ENCODE measurements around the gene DENND1C. TPM values are rescaled to one million over a fixed set of nuclear protein-coding genes. Genes with fewer than 3 reads are reported as not detected.
"Not testable (repeated sequence)": the region's sequence is repeated elsewhere in the genome, so short reads cannot be mapped to it uniquely, and the experiment has no call there.

DENND1C gene
- total RNA-seq, 6 experiments from 2014 or later = 0.90 to 2.7 (median 1.8) TPM

GRCh38 chr19:6433663-6434062, 47.9 kb downstream of the DENND1C start, which contains the start of gene SLC25A41:
SLC25A41 (minus strand) TSS chr19:6433763; CDS start chr19:6433693, 70 bp downstream.
- no peaks in the 10 kb centered on the region for H3K9me3 ChIP-seq
- intact Hi-C loops (cut with DNase I) = no loop called here
- H3K4me3 ChIP-seq = no peak within 1 kb of the TSS
- no peaks in the 10 kb centered on the region for H3K36me3 ChIP-seq
- WGBS (ENCODE audit: insufficient coverage, low coverage, low lambda C conversion rate, missing lambda C conversion rate) = 83% methylated on average over 7 of the region's 10 CpGs
- H3K4me1 ChIP-seq = no peaks in the 10 kb centered on the region
- no peaks in the 10 kb centered on the region for H3K27me3 ChIP-seq
- no peak for ATAC-seq
- TF ChIP-seq CTCF (IDR thresholded peaks at IDR 0.05) (no peak), POLR2A (IDR thresholded peaks at IDR 0.05) (no peak)
- no peak within 1 kb of the TSS for H3K27ac ChIP-seq
- DNase-seq = no peak

GRCh38 chr19:6433165-6433564, 48.4 kb downstream of the DENND1C start:
- Histone ChIP-seq H3K27me3 (no peaks in the 10 kb centered on the region), H3K4me1 (no peaks in the 10 kb centered on the region), H3K36me3 (no peaks in the 10 kb centered on the region), H3K4me3 (no peak overlapping the region), H3K9me3 (no peaks in the 10 kb centered on the region), H3K27ac (no peak overlapping the region)
- 78% methylated on average over 5 of the region's 11 CpGs for WGBS (ENCODE audit: insufficient coverage, low coverage, low lambda C conversion rate, missing lambda C conversion rate)
- intact Hi-C loops (cut with DNase I) = no loop called here
- ATAC-seq (no peak), DNase-seq (no peak)
- TF ChIP-seq CTCF (IDR thresholded peaks at IDR 0.05) = no peak
- TF ChIP-seq POLR2A (IDR thresholded peaks at IDR 0.05) = no peak

GRCh38 chr19:6431891-6432290, 49.7 kb downstream of the DENND1C start:
- DNase-seq (no peak), ATAC-seq (peak in 1 of 4 donors; percentile 25)
- 84% methylated on average over 10 of the region's 11 CpGs for WGBS (ENCODE audit: insufficient coverage, low coverage, low lambda C conversion rate, missing lambda C conversion rate)
- TF ChIP-seq CTCF (IDR thresholded peaks at IDR 0.05) (no peak), POLR2A (IDR thresholded peaks at IDR 0.05) (no peak)
- intact Hi-C loops (cut with DNase I) = no loop called here
- Histone ChIP-seq H3K36me3 (no peaks in the 10 kb centered on the region), H3K4me3 (no peak overlapping the region), H3K4me1 (no peaks in the 10 kb centered on the region), H3K9me3 (no peaks in the 10 kb centered on the region), H3K27ac (no peak overlapping the region), H3K27me3 (no peaks in the 10 kb centered on the region)

GRCh38 chr19:6429419-6430221, 52.0 kb downstream of the DENND1C start:
- Histone ChIP-seq H3K27me3 (no peaks in the 10 kb centered on the region), H3K36me3 (no peaks in the 10 kb centered on the region), H3K27ac (no peak overlapping the region), H3K4me1 (peaks cover 0 to 6% (median 2%) of the 10 kb centered on the region in 4 donors), H3K4me3 (no peak overlapping the region), H3K9me3 (no peaks in the 10 kb centered on the region)
- intact Hi-C loops (cut with DNase I) = no loop called here
- no peak for TF ChIP-seq POLR2A (IDR thresholded peaks at IDR 0.05)
- DNase-seq (no peak), ATAC-seq (no peak)
- 63% methylated on average over 8 of the region's 20 CpGs for WGBS (ENCODE audit: insufficient coverage, low coverage, low lambda C conversion rate, missing lambda C conversion rate)

GRCh38 chr19:6428692-6429418, 52.7 kb downstream of the DENND1C start:
- H3K27me3 ChIP-seq; H3K9me3 ChIP-seq; DNase-seq; ATAC-seq; H3K36me3 ChIP-seq; intact Hi-C loops (cut with DNase I); H3K4me3 ChIP-seq; H3K27ac ChIP-seq; H3K4me1 ChIP-seq: not testable (repeated sequence)
- WGBS (ENCODE audit: insufficient coverage, low coverage, low lambda C conversion rate, missing lambda C conversion rate) = no CpG with 5 or more reads among the region's 2 CpGs

All from right lobe of liver (tissue), 6 donors.